Activated T-cell treated with anti-CD3 and anti-CD28 coated beads, Interleukin-2, amount 50 U/mL, for 72 hours (primary cell): Measurements from ENCODE around the gene RNF32. TPM values are rescaled to one million over a fixed set of nuclear protein-coding genes. Genes with fewer than 3 reads are reported as not detected.

Experiments used
- ATAC-seq, 2 donors: fragments of 150-1000 bp; cut with Tn5 transposase; replicated peaks in 1 of 2; 2 replicates each; pipeline ENCODE4 v1.10.0; 2021; ENCODE audit warnings: moderate library complexity in 2 of 2, mild to moderate bottlenecking in 1 of 2
- DNase-seq, 2 donors: peaks; one replicate each; pipeline ENCODE4 v3.0.0; 2021 to 2022; ENCODE audit warnings: mixed read lengths in 1 of 2
- H3K27ac Mint-ChIP-seq: one replicate; pipeline ENCODE4 v1.8.0; 2022; ENCODE audit warnings: mild to moderate bottlenecking, moderate library complexity, mixed read lengths
- H3K27me3 Mint-ChIP-seq: one replicate; pipeline ENCODE4 v1.8.0; 2022; ENCODE audit warnings: low read depth, mixed read lengths
- H3K36me3 Mint-ChIP-seq, 2 donors: one replicate each; pipeline ENCODE4 v1.8.0; 2022; ENCODE audit warnings: mixed read lengths in 2 of 2, mild to moderate bottlenecking in 1 of 2; ENCODE audit not compliant: insufficient read depth in 2 of 2
- H3K4me1 Mint-ChIP-seq: one replicate; pipeline ENCODE4 v1.8.0; 2022; ENCODE audit warnings: low read depth, mixed read lengths
- H3K4me3 Mint-ChIP-seq, 2 donors: one replicate each; pipeline ENCODE4 v1.8.0; 2022; ENCODE audit warnings: mild to moderate bottlenecking in 2 of 2, mixed read lengths in 2 of 2, moderate library complexity in 2 of 2
- H3K9me3 Mint-ChIP-seq, 2 donors: one replicate each; pipeline ENCODE4 v1.8.0; 2022; ENCODE audit warnings: mixed read lengths in 2 of 2
- total RNA-seq, 2 donors: library from RNA; stranded (reverse); gene quantifications; one replicate each; pipeline ENCODE4 v1.2.3, GENCODE V29; 2022

RNF32 gene
- total RNA-seq: 1 to 10 TPM; 3.1 to 4.2 TPM

DNA sequence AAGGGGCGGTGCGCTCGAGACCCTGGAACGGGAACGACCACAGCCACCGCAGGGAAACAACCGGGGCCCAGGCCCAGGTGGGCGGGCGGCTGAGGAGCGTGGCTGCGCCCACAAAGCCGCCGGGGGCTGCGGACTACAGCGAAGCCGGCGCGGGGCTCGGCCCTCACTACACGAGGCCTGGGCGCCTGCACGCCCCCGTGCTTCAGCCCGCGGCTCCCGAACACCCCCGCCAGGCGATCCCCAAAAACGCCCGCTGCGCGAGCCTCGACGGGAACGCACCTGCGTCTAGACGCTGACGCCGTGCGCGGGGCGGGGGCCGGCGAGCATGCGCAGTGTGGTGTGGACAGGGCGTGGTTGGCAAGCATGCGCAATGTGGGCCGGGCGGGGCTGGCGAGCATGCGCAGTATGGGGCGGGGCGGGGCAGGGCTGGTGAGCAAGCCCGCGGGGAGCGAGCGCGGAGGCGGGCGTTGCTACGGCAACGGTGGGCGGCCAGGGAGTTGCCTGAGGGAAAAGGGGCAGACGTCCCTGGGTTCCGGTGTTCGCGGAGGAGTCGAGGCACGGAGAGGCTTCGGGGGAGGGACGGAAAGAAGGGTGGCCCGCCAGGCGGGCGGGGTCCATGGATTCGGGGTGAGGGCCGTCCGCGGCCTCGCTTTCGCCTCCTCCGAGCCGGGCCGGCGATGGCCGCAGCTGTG lies at the start of gene RNF32:
RNF32 (plus strand) TSS at position 518 of the 692 bp plus-strand sequence. CDS start 3,104 bp downstream, outside the sequence.
- Mint-ChIP-seq H3K27me3 (peaks cover 42% of the 10 kb centered on the region), H3K4me1 (peaks cover 17% of the 10 kb centered on the region), H3K27ac (peak within 1 kb of the TSS; percentile 83), H3K36me3 (peaks cover 0 to 7% of the 10 kb centered on the region in 2 donors), H3K9me3 (peaks cover 3 to 6% of the 10 kb centered on the region in 2 donors), H3K4me3 (peak within 1 kb of the TSS; percentile 89 to 92)
- ATAC-seq: peak; percentile 88
- peak; percentile 97 to 99 for DNase-seq

- Mint-ChIP-seq H3K4me1 (no peaks in the 10 kb centered on the region), H3K9me3 (peaks cover 5% of the 10 kb centered on the region in 2 donors), H3K27ac (no peak overlapping the region), H3K27me3 (peaks cover 2% of the 10 kb centered on the region), H3K4me3 (no peak overlapping the region), H3K36me3 (peaks cover 0 to 3% of the 10 kb centered on the region in 2 donors)
- no peak for ATAC-seq
- no peak for DNase-seq
These were observed 48.3 kb upstream of the RNF32 start for GRCh38 chr7:156592155-156592884.

DNA sequence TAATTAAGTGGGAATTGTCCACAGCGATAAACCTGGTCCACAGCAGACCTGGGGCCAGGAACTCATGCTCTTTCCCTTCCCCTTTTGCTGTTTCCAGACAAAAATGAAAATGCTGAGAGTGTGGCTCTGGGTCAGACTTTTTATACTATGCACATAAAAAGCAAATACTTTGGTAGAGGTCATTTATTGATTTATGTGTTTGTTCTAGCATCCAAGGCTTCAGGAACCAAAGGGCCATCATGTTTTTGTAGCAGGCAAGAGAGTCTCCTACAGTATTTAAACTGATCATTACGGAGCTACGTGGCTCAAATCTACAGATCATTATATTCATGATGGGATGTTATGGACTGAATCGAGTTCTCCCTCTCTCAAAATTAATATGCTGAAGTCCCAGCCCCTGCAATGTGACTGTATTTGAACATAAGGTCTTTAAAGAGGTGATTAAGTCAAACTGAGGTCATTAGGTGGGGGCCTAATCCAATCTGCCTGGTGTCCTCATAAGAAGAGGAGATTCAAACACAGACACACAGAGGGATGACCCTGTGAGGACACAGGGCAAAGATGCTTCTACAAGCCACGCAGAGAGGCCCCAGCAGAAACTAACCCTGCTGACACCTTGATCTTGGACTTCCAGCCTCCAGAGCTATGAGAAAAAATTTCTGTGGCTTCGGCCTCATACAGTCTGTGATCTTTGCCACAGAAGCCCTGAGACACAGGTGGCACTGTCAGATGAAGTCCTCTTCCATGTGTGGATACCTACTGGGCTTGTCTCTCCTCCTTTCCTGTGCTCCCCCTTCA lies 46.1 kb upstream of the RNF32 start:
- Mint-ChIP-seq H3K9me3 (peaks cover 4% of the 10 kb centered on the region in 2 donors), H3K27ac (no peak overlapping the region), H3K4me1 (no peaks in the 10 kb centered on the region), H3K27me3 (no peaks in the 10 kb centered on the region), H3K36me3 (peaks cover 0 to 3% of the 10 kb centered on the region in 2 donors), H3K4me3 (no peak overlapping the region)
- no peak for DNase-seq
- ATAC-seq: no peak

GRCh38 chr7:156600496-156600895 lies 40.1 kb upstream of the RNF32 start:
- Mint-ChIP-seq H3K4me1 (no peaks in the 10 kb centered on the region), H3K36me3 (peaks cover 0 to 1% of the 10 kb centered on the region in 2 donors), H3K4me3 (no peak overlapping the region), H3K9me3 (no peaks in the 10 kb centered on the region), H3K27me3 (peaks cover 14% of the 10 kb centered on the region), H3K27ac (no peak overlapping the region)
- no peak for DNase-seq
- no peak for ATAC-seq

- Mint-ChIP-seq H3K9me3 (no peaks in the 10 kb centered on the region), H3K27ac (no peak overlapping the region), H3K4me3 (no peak overlapping the region), H3K4me1 (no peaks in the 10 kb centered on the region), H3K36me3 (no peaks in the 10 kb centered on the region), H3K27me3 (peaks cover 18% of the 10 kb centered on the region)
- DNase-seq (no peak), ATAC-seq (no peak)
These were observed 38.3 kb upstream of the RNF32 start for GRCh38 chr7:156602283-156602682.

- Mint-ChIP-seq H3K27ac (no peak overlapping the region), H3K36me3 (no peaks in the 10 kb centered on the region), H3K27me3 (peaks cover 18% of the 10 kb centered on the region), H3K4me3 (no peak overlapping the region), H3K4me1 (no peaks in the 10 kb centered on the region), H3K9me3 (no peaks in the 10 kb centered on the region)
- DNase-seq (no peak), ATAC-seq (no peak)
These were observed 37.6 kb upstream of the RNF32 start for GRCh38 chr7:156603011-156603410.

- no peak overlapping the region for H3K27ac Mint-ChIP-seq
- no peaks in the 10 kb centered on the region for H3K4me1 Mint-ChIP-seq
- no peak for ATAC-seq
- no peak overlapping the region for H3K4me3 Mint-ChIP-seq
- H3K36me3 Mint-ChIP-seq: no peaks in the 10 kb centered on the region
- peaks cover 21% of the 10 kb centered on the region for H3K27me3 Mint-ChIP-seq
- no peaks in the 10 kb centered on the region for H3K9me3 Mint-ChIP-seq
- DNase-seq: no peak
These were observed 36.9 kb upstream of the RNF32 start for GRCh38 chr7:156603629-156604028.

DNA sequence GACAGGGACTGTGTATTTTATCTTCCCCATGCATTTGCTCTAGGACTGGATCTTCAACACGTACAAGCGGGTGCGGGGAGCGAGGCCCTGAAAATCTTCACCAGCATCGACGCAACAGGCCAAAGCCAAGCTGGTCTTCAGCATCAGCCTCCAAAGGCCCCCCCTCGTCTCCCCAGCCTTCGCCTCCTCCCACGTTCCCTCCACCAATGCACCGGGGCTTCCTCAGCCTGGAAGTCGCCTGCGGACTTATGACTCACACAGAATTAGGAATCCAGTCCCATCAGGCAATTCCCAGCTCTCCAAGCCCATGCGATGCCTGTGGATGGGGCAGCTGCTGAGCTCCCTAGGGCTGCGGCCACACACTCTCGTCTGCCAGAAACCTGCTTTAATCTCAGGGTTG lies 36.3 kb upstream of the RNF32 start:
- H3K36me3 Mint-ChIP-seq: no peaks in the 10 kb centered on the region
- ATAC-seq (no peak), DNase-seq (no peak)
- no peak overlapping the region for H3K27ac Mint-ChIP-seq
- H3K4me1 Mint-ChIP-seq: no peaks in the 10 kb centered on the region
- no peaks in the 10 kb centered on the region for H3K9me3 Mint-ChIP-seq
- H3K4me3 Mint-ChIP-seq: no peak overlapping the region
- H3K27me3 Mint-ChIP-seq: peaks cover 27% of the 10 kb centered on the region

DNA sequence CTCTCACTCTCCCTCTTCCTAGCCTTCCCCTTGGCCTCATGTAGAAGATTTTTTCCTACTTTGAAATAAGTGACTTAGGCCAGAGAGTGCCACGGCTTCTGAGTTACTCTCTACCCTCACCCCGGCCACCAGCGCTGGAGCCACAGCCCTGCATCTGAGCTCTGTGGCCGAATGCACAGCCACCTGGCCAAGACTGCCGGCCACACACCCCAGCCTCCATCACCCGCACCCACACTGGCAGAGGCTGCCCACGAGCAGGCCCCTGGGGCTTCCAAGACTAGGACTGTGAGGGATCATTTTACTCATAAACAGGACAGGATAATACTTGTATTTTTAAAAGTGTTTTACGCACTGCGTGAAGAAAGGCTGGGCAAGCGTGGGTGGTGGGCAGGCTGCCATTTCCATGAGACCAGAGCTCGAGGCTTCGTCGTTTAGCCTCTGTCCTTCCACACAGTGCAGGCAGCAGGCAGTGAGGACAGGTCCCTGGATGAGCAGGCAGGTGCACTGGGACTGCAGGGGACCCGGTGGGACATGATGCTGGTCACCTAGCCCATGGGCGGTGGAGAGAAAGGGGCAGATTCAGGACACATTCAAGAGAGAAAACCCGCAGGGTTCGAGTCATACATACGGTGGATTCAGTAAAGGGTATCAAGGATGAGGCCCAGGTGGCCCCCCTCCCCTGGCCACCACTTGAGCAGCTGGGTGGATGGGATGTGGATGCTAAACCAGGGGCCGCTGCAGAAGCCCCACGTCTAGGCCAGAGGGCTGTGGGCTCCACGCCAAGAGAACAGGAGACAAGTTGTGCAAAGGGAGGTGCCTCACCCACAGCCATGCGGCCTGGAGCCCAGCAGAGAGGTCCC lies 35.5 kb upstream of the RNF32 start:
- no peaks in the 10 kb centered on the region for H3K9me3 Mint-ChIP-seq
- no peaks in the 10 kb centered on the region for H3K36me3 Mint-ChIP-seq
- peaks cover 35% of the 10 kb centered on the region for H3K27me3 Mint-ChIP-seq
- H3K27ac Mint-ChIP-seq: no peak overlapping the region
- no peaks in the 10 kb centered on the region for H3K4me1 Mint-ChIP-seq
- ATAC-seq: no peak
- no peak for DNase-seq
- H3K4me3 Mint-ChIP-seq: no peak overlapping the region

DNA sequence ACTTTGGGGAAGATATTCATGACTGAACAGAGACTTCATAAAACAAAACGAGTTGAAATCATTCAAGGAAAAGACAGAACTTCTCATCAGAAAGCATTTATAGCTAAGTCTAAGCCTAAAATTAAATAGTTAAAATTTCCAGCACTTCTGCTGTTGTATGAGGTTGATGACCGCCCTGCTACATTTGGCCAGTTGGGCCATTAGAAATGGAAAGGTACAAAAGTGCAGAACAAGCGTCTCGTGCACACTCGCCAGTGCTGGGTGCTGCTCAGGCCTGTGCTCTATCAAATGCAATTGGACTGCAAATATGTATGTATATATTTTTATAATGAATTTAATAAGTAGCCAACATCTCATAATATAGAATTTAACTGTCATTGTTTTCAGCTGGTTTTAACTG lies 34.4 kb upstream of the RNF32 start:
- Mint-ChIP-seq H3K27me3 (peaks cover 44% of the 10 kb centered on the region), H3K4me3 (no peak overlapping the region), H3K9me3 (no peaks in the 10 kb centered on the region), H3K36me3 (no peaks in the 10 kb centered on the region), H3K4me1 (no peaks in the 10 kb centered on the region), H3K27ac (no peak overlapping the region)
- no peak for ATAC-seq
- no peak for DNase-seq

GRCh38 chr7:156606691-156607331 lies 33.8 kb upstream of the RNF32 start:
- Mint-ChIP-seq H3K4me1 (no peaks in the 10 kb centered on the region), H3K9me3 (no peaks in the 10 kb centered on the region), H3K4me3 (peak overlapping the region in 1 of 2 donors; percentile 22), H3K36me3 (no peaks in the 10 kb centered on the region), H3K27me3 (peaks cover 44% of the 10 kb centered on the region), H3K27ac (no peak overlapping the region)
- DNase-seq: no peak
- ATAC-seq: no peak
